Measurements from ENCODE around the gene LRRFIP1.

LRRFIP1 gene

GRCh38 chr2:237708491-237708890 lies 81.1 kb downstream of the LRRFIP1 start:
- DNase-seq = no peak

DNA sequence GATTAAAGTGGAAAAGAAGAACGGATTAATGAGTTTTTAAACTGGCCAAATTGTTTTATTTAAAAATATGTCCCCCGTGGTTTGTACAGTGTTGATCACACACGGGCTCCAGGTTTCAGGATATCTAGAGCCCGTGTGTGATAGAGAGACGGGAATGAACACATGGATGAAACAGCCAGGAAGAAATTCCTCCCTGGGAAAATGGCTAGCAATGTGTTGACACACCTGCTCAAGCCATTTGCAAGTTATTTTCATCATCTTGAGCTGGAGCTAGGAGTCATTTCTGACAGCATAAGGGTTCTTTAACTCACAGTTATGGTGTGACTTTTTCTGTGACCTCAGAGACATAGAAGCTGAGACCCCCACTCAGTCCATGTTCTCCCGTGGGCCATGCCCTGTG lies 81.6 kb downstream of the LRRFIP1 start:
- no peak for DNase-seq

DNA sequence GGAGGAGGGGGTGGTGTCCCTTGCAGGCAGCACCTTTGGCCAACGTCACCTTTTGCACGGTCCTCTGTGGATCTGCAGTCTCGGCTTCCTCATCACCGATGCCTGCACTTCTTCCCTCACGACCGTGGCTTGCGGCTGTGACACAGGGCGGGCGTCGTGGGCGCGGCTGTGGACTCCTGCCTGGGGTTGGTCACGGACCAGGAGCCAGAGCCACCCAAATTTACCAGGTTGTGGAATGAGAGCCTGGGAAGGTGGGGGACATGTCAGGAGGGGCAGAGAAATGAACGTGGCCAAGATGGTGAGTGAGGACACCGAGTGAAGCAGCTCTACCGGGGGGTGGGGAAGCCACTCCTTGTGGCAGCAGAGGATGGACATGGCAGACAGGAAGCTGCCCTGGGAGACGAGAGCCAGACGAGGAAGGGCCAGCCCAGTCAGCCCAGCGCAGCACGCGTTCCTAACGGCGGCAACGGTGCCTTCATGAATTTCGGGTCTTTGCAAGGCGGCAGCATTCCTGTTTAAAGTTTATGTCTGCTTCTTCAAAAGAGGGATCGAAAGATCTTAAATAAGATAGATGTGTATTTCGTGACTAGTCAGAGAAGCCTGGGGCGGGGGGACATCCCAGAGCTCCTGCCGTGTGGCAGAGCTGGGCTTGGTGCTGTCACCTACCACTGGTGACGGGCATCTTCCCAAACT lies 84.2 kb downstream of the LRRFIP1 start:
- no peak for DNase-seq

- no peak for DNase-seq
Observed at GRCh38 chr2:237712477-237713377, 85.3 kb downstream of the LRRFIP1 start.

GRCh38 chr2:237714690-237715458 lies 87.5 kb downstream of the LRRFIP1 start:
- DNase-seq = peak; percentile 2

GRCh38 chr2:237715459-237715947 lies 88.1 kb downstream of the LRRFIP1 start:
- DNase-seq = peak; percentile 6

DNA sequence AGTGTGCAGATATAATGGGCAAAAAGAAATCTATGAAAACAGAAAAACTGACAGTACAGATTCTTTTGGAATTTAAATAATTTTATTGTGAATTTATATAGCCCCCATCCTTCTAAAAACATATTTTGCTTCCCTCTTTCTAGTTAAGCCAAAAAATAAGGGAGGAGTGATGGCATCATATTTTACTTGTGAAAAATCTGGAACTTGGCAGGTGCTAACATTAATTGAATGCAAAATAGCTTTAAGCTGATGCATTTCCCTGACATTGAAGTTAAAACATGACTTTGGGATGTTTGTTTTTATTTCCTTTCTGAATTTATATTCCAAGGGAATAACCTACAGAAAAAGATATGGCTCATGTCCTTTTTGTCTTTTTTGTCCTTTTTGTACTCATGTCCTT lies 88.6 kb downstream of the LRRFIP1 start:
- no peak for DNase-seq

GRCh38 chr2:237717366-237718276 lies 90.2 kb downstream of the LRRFIP1 start:
- DNase-seq = no peak

GRCh38 chr2:237718277-237718634 lies 90.9 kb downstream of the LRRFIP1 start:
- no peak for DNase-seq

DNA sequence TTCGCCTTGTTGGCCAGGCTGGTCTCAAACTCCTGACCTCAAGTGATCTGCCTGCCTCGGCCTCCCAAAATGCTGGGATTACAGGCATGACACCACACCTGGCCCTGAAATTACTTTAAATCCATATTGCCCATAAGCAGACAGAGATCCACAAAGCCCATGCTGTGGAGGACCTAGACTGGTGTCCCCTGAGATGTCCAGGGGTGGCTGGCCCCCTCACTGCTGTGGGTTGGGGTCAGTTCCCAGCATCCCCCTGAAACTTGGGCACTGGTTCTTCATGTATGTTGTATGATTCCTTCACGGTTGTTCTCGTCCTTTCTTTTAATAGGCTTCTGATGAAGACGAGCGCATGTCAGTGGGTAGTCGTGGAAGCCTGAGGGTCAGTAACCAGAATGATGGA lies 93.1 kb downstream of the LRRFIP1 start:
- DNase-seq = no peak

DNA sequence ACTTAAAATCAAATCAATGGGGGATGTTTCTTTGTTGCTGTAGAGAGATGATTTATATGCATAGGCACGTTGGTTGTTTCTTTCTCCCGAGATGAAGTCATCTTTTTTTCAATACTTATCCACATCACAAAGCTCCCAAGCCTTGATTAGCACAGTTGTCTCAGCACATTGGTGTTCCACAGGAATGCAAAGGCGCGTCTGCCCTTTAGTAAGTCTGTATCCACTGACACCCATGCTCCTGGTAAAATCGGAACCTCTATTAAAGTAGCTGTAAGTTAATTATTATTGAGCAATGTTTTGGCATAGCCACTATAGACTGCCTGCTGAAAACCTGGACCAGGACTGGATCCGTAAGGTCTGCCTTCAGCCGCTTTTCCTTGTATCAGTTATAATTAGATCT lies 93.6 kb downstream of the LRRFIP1 start:
- no peak for DNase-seq

DNA sequence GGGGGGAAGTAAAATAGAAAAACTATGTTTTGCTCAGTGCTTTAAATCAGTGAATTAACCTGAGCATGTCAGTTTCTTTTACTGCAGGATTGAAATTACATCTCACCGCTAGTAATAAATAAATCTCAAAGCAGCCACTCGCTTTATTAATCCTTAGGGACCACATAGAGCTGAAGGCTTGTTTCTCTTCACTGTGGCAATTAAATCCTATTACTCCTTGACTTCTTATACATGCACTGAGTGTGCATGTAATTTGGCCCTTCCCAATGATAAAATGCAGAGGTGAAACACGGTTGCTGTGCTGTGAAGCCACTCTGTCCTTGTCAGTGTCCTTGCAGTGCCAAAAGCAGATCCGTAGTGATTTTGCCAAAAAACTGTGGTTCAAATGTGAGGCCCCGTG lies 94.1 kb downstream of the LRRFIP1 start:
- no peak for DNase-seq

GRCh38 chr2:237722616-237723015 lies 95.2 kb downstream of the LRRFIP1 start:
- no peak for DNase-seq

DNA sequence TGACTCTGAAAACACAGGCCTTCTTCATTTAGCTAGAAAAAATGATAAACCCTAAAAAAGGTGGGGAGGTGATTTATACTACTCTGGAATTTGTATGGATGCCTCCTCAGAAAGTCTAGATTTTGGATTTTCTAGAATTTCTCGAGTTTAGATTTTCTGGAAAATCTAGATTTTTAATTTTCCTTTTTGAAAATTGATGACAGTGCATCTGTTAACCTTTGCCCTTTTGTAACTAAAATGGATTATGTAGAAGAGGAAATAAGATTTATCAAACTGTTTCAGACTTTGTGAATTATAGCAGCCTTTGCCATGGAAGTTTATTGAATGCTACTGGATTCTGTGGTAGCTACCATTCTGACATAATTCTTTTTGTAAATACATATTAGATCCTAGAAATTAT lies 95.6 kb downstream of the LRRFIP1 start:
- no peak for DNase-seq

- DNase-seq = no peak
Observed at GRCh38 chr2:237723602-237724001, 96.2 kb downstream of the LRRFIP1 start.

- DNase-seq = no peak
Observed at GRCh38 chr2:237724811-237725478, 97.6 kb downstream of the LRRFIP1 start.

DNA sequence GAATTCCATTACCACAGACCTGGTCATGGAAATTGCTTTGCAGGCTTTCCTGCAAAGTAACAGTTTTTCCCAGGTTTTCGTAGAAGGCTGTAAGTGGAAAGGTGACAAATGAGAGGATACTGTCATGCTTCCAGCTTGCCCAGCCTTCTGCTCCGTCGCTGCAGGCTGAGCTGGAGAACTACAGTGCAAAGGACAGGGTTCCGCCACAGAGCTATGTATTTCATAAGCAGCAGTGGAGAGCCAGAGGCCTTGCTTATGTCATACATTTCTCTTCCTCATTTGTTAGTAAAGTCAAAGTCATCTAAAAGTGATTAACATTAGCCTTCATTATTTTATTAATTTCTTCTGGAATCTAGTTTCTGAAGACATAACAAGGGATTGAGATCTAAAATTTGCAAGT lies 98.3 kb downstream of the LRRFIP1 start:
- no peak for DNase-seq

GRCh38 chr2:237726401-237726830 lies 99.0 kb downstream of the LRRFIP1 start:
- DNase-seq = no peak

- no peak for DNase-seq
Observed at GRCh38 chr2:237727363-237727762, 100.0 kb downstream of the LRRFIP1 start.

- DNase-seq = no peak
Observed at GRCh38 chr2:237729681-237730475, 102.5 kb downstream of the LRRFIP1 start.

GRCh38 chr2:237731663-237732062 lies 104.3 kb downstream of the LRRFIP1 start:
- no peak for DNase-seq
